ENCODE results near the gene PRSS22.
A peak's percentile ranks its signal among the peaks of the same experiment; 100 is the strongest.
"Not testable (repeated sequence)": the region's sequence is repeated elsewhere in the genome, so short reads cannot be mapped to it uniquely, and the experiment has no call there.

The PRSS22 gene

GRCh38 chr16:2857451-2858244 lies at the start of gene PRSS22:
Gene PRSS22 (minus strand): TSS chr16:2858170. CDS start chr16:2858104, 66 bp downstream.
- FAIRE-seq, result no peak

DNA sequence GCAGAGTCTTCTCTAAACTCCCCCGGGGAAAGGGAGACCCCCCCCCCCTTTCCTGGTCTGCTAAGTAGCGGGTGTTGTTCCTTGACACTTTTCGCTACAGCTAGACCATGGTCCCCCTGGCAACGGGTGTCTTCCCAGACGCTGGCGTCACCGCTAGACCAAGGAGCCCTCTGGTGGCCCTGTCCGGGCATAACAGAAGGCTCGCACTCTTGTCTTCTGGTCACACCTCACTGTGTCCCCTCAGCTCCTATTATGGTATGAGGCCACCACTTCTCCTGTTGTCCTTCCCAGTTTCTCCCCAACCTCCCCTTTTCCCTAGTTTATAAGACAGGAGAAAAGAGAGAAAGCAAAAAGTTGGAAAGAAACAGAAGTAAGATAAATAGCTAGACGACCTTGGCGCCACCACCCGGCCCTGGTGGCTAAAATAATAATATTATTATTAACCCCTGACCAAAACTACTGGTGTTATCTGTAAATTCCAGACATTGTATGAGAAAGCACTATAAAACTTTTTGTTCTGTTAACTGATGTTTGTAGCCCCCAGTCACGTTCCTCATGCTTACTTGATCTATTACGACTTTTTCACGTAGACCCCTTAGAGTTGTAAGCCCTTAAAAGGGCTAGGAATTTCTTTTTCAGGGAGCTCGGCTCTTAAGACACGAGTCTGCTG lies 49.2 kb upstream of the PRSS22 start:
- not testable (repeated sequence) for FAIRE-seq

DNA sequence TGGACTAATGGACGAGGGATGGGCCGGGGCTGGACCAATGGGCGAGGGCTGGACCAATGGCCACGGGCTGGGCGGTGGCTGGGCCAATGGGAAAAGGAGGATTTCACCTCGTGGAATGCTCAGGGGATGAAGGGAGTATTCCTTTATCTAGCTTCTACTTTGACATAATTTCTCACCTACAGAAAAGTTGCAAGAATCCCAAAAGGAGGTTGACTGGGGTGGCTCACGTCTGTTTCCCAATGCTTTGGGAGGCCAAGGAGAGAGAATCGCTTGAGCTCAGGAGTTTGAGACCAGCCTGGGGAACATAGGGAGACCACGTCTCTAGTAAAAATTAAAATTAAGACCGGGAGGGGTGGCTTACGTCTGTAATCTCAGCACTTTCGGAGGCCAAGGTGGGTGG lies 48.0 kb upstream of the PRSS22 start:
- peak; percentile 88 for FAIRE-seq

DNA sequence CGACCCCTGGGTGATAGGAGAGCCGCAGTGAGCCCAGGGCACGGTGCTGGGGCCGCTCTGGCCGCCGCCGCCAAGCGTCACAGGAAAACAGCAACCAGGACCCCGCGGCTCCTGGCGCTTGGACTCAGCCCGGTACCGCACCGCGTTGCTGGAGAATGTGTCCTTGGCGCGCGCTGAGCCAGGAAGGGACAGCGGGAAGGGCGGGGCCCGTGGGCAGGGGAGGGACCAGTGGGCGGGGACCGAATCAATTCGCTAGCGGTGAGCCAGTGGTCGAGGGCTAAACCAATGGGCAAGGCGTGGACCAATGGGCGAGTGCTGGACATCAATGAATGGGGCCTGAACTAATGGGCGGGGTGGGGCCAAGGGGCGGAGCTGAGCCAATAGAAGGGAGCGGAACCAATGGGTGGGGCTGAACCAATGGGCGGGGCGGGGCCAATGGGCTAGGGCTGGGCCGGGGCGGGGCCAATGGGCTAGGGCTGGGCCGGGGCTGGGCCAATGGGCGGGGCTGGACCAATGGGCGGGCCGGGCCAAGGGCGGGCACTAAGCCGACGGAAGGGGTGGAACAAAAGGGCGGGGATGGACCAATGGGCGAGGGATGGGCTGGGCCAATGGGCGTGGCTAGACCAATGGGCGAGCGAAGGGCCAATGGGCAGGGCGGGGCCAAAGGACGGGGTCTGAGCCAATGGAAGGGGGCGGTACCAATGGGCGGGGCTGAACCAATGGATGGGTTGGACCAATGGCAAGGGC lies 47.4 kb upstream of the PRSS22 start:
- FAIRE-seq, result no peak

DNA sequence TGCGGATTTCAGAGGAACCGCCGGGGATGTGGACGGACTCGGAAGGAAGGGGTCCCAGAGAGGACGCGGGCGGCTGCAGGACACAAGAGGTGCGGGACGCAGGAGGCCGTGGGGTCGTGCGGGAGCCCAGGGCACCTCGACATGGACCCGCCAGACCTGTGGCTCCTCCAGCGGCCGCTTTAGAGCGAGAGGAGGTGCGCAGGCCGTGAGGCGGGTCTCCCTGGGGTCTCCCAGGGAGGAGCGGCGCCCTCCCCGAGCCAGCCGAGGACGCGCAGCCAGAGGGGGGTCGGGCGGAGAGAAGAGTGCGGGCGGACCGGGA lies 46.9 kb upstream of the PRSS22 start:
- no peak for FAIRE-seq

DNA sequence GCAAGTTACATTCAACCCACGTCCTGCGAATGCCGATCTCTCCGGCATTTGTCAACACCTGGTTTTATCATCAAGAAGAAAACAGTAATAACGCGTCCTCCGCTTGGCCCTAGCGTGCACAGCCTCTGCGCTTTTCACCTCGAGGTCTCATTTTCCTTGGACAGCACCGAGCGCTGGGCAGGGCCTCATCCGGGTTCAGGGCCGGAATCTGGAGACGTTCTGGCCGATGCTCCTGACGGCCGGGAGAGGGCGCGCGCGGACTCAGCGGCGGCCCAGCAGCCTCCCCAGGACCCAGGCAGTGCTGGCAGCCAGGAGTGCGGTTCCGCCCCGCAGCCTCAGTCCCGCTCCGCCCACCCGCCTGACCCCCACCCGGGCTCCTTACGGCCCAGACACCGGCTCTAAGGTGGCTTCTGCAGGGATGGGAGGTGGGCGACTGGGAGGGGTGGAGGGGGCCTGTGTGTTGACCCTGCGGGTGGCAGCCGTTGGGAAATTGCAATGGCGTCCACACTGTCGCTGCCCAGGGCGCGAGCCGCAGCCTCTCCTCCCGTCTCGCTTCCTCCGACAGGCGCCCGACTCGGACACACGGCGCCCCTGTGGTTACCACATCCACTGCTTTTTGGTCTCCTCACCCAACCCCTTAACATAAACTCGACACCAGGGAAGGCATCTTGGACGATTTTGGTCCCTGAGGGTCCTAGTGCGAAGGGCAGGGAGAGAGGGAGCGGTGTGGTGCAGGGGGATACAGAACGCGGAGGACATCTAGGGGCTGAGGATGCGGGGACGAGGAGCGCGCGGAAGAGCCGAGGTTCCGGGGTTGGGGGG lies 46.3 kb upstream of the PRSS22 start:
- FAIRE-seq, result peak; percentile 20

- FAIRE-seq, result no peak
These were observed 44.6 kb upstream of the PRSS22 start for GRCh38 chr16:2902337-2903130.

DNA sequence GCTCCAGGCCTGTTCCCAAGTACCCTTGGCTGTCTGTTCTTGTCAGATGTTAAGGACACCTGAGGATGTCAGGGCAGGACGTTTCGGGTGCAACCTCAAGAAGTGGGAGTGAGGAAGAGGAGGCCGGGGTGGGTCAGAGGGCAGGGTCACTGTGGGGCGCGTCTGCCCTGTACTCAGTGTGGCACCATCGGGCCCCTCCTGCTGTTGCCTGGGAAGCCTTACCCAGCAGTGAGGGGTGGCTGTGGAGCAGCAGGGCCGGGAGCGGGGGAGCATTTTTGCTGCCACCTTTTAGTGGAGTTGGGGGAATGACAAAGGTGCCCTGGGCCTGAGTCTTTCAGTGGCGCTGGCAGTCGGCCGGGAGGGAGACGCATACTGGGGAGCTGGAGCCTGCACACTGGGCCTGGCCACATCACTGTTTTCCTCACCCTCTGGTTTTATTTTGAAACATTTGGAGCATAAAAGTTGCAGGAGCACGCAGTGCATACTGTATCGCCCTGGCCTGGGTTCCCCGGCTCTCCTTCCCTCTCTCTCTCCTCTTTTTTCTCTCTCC lies 42.6 kb upstream of the PRSS22 start:
- no peak for FAIRE-seq

GRCh38 chr16:2899564-2900072 lies 41.6 kb upstream of the PRSS22 start:
- no peak for FAIRE-seq

- FAIRE-seq, result no peak
These were observed 41.0 kb upstream of the PRSS22 start for GRCh38 chr16:2898831-2899563.

DNA sequence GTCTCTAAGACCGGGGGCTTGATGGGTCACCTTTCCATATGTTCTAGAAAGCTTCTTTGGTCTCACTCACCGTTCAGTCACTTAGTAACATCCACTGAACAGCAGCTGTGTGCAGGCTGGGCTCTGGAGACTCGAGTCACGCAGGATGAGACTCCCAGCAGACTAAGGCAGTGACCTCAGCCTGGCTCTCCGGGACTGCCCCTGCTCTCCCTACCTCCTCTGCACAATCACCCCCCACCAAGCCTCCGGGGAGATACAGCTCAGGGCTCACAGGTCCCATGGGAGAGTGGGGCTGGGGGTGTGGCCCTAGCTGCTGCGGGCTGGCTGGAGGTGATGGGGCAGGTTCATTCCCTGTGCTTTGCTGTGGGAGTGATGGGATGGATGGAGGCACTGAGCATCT lies 39.1 kb upstream of the PRSS22 start:
- no peak for FAIRE-seq

DNA sequence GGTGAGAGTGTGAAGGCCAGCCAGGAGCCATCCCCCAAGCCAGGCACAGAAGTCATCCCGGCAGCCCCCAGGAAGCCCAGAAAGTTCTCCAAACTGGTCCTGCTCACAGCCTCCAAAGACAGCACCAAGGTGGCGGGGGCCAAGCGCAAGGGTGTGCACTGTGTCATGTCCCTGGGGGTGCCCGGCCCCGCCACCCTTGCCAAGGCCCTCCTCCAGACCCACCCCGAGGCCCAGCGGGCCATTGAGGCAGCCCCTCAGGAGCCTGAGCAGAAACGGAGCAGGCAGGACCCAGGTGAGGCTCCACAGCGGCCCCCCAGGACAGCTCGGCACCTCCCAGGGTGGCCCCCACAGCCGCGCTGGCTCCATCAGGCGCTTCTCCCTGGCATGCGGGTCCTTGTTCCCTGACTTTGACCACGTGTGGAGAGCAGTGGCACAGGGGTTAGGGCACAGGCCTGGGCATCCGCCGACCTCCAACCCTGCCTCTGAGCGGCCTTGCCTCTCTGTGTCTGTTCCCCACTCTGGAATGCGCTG lies 38.6 kb upstream of the PRSS22 start:
- FAIRE-seq, result no peak

DNA sequence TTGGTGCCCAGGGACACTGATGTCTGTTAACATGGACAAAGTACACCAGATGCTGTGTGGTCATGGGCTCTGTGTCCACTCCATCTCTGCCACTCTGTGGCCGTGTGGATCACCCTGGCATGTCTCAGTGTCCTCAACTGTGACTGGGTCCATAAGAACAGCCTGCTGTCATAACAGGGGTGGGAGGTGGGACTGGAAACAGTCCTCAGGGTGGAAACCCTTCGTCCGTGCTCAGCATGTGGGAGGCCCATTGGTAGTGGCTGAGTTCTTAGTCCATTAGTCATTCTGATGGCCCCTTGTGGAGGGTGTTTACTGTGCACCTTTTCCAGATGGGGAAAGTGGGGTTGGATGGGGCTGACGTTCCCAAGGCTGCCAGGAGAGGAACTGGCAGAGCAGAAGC lies 37.8 kb upstream of the PRSS22 start:
- no peak for FAIRE-seq

- no peak for FAIRE-seq
These were observed 36.3 kb upstream of the PRSS22 start for GRCh38 chr16:2894231-2894630.

- FAIRE-seq, result no peak
These were observed 26.1 kb upstream of the PRSS22 start for GRCh38 chr16:2884041-2884451.

GRCh38 chr16:2883458-2883908 lies 25.5 kb upstream of the PRSS22 start:
- FAIRE-seq, result no peak

- FAIRE-seq, result peak; percentile 82
These were observed 24.9 kb upstream of the PRSS22 start, which contains the start of gene FLYWCH2 for GRCh38 chr16:2882650-2883457. Gene FLYWCH2 (plus strand): TSS chr16:2883215. CDS start chr16:2896450, 13,235 bp downstream.

DNA sequence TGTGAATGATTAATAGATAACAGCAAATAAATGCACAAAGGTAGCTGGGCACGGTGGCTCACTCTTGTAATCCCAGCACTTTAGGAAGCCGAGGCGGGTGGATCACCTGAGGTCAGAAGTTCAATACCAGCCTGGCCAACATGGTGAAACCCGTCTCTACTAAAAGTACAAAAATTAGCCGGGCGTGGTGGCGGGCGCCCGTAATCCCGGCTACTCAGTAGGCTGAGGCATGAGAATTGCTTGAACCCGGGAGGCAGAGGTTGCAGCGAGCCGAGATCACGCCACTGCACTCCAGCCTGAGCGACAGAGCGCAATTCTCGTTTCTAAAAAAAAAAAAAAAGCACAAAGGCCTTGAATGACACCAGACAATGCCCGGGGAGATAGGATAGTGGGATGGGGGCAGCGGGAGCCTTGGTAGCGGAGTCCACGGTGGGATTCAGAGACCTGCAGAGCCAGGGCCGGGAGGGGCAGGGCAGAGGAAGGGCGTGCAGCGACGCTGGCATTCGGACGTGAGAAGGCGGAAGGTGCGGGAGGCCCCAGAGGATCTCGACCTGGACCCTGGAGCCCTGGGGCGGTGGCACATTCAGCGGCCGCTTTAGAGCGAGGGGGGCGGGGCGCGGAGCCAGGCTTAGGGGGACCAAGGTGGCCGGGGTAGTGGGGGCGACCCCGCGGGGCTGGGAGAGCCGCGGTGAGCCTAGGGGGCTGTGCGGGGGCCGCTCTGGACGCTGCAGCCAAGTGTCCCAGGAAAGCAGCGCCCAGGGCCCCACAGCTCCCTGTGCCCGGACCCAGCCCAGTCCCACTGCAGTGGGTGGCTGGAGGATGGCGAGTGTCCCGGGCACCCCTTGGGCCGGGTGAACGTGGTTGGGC lies 24.0 kb upstream of the PRSS22 start:
- FAIRE-seq, result no peak
